Activated CD8-positive, alpha-beta memory T cell treated with anti-CD3 and anti-CD28 coated beads, Interleukin-2, amount 50 U/mL, for 24 hours (primary cell): Measurements from ENCODE around the gene IL34.

Experiments used
- DNase-seq: peaks from one replicate; pipeline ENCODE4 v3.0.0-alpha.2; 2020; ENCODE audit errors: extremely low read depth

The IL34 gene

GRCh38 chr16:70689035-70689969 is 42.9 kb downstream of the IL34 start:
- DNase-seq, result no peak

DNA sequence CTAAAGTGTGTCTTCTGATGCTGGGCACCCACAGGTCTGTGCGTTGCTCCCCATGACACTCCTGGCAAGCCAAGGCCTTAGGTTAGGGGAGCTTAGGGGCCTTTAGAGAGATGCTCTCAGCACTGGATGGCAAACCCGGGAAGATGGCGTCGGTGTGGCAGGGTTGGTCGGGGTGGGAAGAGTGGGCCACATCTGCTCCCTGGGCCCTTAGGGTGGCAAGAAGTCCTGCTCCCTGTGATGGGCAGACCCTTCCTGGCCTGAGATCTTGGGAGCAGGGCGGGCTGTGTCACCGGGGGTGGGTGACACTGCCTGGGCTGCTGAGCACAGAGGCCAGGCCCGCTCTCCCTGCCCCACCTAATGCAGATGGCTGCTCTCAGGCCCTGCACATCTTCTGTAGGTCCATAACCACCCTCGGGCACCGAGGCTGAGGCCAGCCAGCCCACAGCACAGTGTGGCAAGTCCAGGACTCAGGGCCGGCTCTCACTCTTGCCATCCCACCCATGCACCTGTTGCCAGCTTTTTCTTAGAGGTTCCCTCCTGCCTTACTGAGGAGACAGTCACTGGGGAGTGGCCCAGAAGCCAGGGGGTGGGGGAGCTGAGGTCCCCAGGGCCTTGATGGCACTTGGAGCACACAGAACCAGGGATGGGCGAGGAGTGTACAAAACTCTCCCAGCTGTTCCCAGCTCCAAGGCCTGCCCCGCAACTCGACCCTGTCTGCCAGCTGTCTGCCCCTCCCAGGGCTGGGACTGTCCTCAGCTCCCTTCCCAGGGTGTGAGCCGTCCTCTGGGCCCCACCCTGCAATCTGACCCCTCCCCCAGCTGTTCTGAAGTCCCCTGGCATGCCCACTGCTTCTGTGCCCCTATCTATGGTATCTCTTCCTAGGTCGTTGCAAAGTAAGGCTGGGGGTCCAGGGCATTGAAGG is 43.9 kb downstream of the IL34 start:
- no peak for DNase-seq

DNA sequence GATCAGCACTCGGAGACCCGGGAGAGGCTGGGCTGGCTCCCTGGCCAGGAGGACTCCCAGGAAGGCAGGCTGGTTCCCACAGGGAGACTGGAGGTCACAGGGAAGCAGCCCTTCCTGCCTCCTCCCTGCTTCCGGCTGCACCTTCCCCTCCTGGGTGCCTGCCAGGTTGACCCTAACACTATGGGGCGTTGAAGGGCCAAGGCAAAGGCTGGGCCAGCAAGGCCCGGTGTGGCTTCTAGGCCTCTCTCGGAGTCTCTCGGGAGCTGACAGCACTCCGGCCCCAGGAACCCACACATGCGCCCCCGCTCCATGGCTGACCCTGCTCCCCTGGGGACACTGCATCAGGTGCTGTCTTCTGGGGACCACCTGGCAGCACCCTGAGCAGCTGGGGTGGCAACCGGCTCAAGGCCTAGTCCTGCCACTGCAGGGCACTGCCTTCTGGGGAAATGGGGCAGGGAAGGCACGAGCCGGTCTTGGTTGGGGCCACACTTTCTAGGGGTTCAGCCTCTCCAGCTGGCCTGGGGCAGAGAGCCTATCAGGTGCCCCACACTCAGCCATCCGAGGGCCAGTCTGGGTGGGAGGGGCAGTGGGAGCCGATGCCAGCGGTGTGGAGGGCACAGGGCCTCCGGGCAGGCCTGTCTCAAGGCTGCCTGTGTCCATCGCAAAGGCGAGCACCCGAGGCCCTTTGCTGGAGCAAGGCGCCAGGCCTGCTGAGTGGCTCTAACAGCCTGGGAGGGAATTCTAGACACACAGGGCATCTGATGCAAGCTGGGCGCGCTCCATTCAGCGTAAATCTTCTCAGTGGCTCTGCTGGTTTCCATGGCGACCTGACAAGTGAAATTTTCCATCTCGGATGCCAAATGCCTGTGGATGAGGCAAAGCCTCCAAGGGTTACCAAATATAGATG is 45.1 kb downstream of the IL34 start:
- DNase-seq, result no peak

DNA sequence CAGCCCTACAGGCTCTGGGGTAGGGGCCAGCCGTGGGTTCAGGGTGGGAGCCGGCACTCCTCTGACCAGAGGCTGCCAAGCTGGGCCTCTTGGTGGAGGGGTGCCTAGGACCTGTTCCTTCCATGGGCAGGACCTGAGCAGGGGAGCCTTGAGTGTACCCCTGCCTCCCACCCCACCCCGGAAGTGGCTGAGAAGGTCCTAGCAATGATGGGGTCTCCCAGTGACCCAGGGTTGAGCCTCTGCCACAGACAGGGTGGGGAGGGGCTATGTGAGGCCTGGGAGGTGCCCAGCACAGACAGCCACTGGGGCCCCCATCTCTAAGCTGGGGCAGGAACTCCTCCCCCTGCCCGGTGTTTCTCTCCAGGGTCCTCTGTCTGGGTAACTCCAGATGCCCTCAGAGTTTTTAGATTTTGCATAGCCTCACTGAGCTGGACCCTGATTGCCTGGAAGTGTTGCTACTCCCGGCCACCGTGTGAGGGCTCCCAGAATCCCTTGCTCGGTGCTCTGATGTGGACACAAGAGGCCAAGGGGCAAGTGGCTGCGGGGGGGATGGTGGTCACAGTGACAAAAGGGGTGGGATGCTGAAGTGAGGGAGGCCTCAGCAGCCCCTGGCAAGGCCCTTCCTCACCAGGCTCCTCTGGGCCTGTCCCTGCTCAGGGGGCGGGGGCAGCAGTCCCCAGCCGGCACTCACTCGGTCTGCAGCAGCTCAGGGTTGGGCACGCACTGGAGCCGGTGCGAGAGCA is 45.9 kb downstream of the IL34 start:
- DNase-seq, result no peak

- DNase-seq, result no peak
Measured at GRCh38 chr16:70692873-70693671, 46.7 kb downstream of the IL34 start.

DNA sequence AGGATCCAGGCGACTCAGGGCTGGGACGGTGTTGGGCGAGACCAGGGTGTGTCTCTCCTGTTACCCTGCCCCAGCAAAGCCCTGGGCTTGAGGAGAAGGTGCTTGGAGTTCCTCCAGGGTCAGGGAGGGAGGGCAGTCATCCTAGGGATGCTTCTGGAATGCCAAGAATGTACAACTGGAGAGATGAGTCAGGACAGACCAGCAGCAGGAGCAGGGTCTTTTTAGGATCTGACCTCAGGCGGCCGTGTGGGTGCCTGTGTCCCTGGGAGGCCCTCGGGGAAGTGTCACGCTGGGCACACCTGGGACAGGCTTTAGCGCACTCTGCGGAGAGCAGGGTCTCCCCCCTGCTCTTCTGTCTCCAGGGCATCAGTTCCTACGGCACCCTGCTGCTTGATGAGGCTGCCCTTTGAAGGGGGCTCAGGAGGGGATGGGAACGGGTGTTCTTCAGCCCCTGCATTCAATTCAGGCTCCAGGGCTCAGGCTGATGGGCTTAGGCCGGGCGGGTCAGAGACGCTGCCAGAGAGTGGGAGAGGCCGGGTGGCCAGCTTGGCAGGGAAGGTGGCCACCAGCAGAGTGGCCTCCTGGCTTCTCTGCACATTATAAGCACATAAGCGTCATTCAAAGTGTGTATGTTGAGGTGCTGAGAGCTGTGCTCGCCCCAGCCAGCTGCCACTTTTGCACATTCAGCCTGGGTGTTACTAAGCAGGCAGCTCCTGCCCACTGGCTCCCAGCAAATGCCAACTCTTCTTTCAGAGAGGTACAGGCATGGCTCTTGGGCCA is 47.9 kb downstream of the IL34 start:
- DNase-seq, result no peak

- no peak for DNase-seq
Measured at GRCh38 chr16:70694868-70695218, 48.5 kb downstream of the IL34 start.

- DNase-seq, result no peak
Measured at GRCh38 chr16:70695331-70696070, 49.1 kb downstream of the IL34 start.

DNA sequence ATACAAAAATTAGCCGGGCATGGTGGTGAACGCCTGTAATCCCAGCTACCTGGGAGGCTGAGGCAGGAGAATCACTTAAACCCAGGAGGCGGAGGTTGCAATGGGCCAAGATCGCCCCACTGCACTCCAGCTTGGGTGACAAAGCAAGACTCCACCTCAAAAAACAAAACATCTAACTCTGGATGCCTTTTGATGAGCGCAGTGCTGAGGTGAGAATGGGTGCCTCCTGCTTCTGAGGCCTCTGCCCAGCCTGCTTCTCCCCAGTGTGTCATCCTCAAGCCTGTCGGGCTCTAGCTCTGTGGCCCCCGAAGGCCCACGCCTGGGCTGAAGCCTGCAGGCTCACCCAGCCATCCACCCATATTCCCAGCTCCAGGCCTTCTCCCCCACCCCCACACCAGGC is 50.0 kb downstream of the IL34 start:
- DNase-seq, result no peak

DNA sequence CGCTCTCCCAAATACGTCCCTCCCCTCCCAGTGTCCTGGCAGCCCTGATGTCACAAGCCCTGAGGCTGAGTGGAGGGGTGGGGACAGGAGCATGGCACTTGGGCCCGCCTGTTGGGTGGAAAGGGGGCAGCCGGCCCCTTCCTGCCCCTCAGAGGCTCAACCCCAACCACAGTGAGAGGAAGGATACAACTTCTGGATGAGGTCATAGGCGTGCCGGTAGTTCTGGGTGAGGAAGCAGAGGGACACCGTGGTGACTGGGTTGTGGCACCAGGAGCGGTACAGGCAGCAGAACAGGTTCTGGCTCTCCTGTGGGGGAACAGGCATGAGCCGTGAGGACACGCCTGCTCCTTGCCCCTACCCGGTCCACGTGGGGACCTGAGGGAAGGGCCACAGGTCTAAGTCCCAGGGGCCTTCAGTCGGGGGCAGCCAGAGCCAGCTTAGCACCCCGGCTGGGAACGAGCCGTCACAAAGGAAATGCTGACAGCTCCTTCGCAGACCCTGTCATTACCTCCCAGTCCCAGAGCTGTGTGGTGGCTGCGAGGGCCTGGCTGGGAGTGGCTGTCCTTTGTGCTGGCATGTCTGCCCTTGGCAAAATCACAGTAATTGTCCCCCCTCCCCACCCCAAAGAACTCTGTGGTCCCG is 50.7 kb downstream of the IL34 start:
- no peak for DNase-seq

DNA sequence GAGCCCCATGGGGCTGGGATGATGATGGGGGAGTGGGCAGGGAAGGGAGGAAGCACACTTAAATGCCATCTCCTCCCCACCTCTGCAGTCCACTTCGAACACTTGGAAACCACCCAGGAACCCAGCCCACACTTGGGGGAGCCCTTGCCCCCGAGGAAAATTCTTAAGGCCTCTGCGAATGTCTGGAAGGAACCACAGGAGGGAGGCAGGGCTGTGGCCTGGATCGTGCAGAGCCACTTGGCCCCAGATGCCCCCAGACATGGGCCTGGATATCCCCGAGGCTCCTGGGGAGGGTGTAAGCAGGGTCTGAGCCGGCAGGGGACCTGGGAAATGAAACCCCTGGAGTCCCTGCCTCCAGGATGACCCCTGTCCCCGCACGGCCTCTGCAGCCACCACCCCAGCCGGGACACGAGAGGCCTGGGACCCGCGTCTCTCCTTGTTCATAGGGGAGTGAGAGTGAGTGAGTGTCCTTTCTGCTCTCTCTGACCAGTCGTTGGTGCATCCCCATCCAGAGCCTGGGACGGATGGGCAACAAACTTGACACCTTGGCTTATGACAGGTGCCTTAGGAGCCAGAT is 51.3 kb downstream of the IL34 start:
- no peak for DNase-seq

GRCh38 chr16:70698901-70699300 is 52.5 kb downstream of the IL34 start:
- no peak for DNase-seq

DNA sequence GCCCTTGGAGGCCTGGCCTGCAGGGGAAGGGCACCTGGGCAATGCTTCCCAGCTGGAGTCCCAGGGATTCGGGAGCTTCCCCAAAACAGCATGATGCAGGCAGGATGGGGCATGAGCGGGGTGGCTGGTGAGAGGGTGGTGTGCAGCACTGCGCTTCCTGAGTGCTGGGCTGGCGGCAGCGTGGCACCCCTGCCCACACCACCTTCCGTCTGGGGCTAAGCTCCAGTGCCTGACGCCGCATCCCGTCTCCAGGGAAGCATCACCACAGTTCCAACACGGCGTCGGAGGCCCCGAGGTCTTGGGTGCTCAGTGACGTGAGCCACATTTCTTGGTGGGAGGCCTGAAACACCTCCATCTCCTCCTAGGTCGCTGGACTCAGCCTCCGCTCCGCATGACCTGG is 53.3 kb downstream of the IL34 start:
- no peak for DNase-seq

GRCh38 chr16:70700101-70701020 is 54.0 kb downstream of the IL34 start:
- no peak for DNase-seq

- no peak for DNase-seq
Measured at GRCh38 chr16:70701036-70701435, 54.7 kb downstream of the IL34 start.

GRCh38 chr16:70701596-70701995 is 55.2 kb downstream of the IL34 start:
- no peak for DNase-seq

- no peak for DNase-seq
Measured at GRCh38 chr16:70701998-70702397, 55.6 kb downstream of the IL34 start.
